Esophagus squamous epithelium (tissue), 5 donors: Measurements from ENCODE around the gene RBM25. TPM values are rescaled to one million over a fixed set of nuclear protein-coding genes. Genes with fewer than 3 reads are reported as not detected.

Experiments used
- DNase-seq: peaks from one replicate; lab custom pipeline; 2025; lab: John Stamatoyannopoulos, UW
- H3K27ac ChIP-seq, 4 donors: fragments of 200-600 bp; sonication (generic); one replicate each; pipeline ENCODE4 v1.5.1; 2016 to 2019; ENCODE audit warnings: mild to moderate bottlenecking in 1 of 4
- H3K27me3 ChIP-seq, 4 donors: fragments of 200-600 bp; sonication (generic); 1 replicate in 3 of 4; 2 replicates in 1 of 4; pipeline versions ENCODE4 v1.5.1 to v1.6.0; 2017 to 2021; ENCODE audit warnings: antibody characterized with exemption in 1 of 4
- H3K36me3 ChIP-seq, 3 donors: fragments of 200-600 bp; sonication (generic); one replicate each; pipeline ENCODE4 v1.5.1; 2016 to 2019
- H3K4me1 ChIP-seq, 3 donors: fragments of 200-600 bp; sonication (generic); one replicate each; pipeline ENCODE4 v1.5.1; 2017 to 2019
- H3K4me3 ChIP-seq, 4 donors: fragments of 200-600 bp; sonication (generic); 1 replicate in 3 of 4; 2 replicates in 1 of 4; pipeline ENCODE4 v1.5.1; 2016 to 2019; ENCODE audit warnings: mild to moderate bottlenecking in 2 of 4, moderate library complexity in 1 of 4
- H3K9me3 ChIP-seq, 3 donors: fragments of 200-600 bp; sonication (generic); one replicate each; pipeline ENCODE4 v1.5.1; 2016 to 2019
- POLR2A ChIP-seq, 4 donors: fragments of 450-650 bp; IDR thresholded peaks; one replicate each; pipeline ENCODE4 v1.6.1; 2017; ENCODE audit warnings: antibody characterized with exemption in 4 of 4, mild to moderate bottlenecking in 4 of 4, moderate library complexity in 3 of 4
- WGBS, 2 donors: methylation state at CpG; one replicate each; pipeline ENCODE4 v1.1.5; 2018; 5-methylcytosine and 5-hydroxymethylcytosine counted together
- intact Hi-C: fragments of 100-400 bp; cut with DNase I; formaldehyde crosslinking; loops from one replicate; pipeline ENCODE4 v1.15.0; 2022
- small RNA-seq, 4 donors: library from RNA; depleted of rRNA; stranded (forward); fragments of <200 nt; gene quantifications; one replicate each; pipeline ENCODE3, GENCODE V24; 2016
- total RNA-seq, 4 donors: library from RNA; depleted of rRNA; stranded (reverse); fragments of >200 nt; gene quantifications; one replicate each; pipeline ENCODE4 v1.1.0, GENCODE V29; 2016
- TF ChIP-seq, protein P1 (sequence below), 6 experiments: fragments of 450-650 bp in 4 of 6; fragments of 200-600 bp in 2 of 6; sonication (generic) in 2 of 6; IDR thresholded peaks; one replicate each; pipeline ENCODE4 v1.5.1; 2016 to 2019; ENCODE audit warnings: antibody characterized with exemption in 6 of 6, mild to moderate bottlenecking in 4 of 6, moderate library complexity in 4 of 6
- donor health status: DM: yes; HTN: yes; CAD: no.

The RBM25 gene
- total RNA-seq, 4 donors from 2014 or later = 22.3 to 58.2 (median 34.2) TPM

DNA sequence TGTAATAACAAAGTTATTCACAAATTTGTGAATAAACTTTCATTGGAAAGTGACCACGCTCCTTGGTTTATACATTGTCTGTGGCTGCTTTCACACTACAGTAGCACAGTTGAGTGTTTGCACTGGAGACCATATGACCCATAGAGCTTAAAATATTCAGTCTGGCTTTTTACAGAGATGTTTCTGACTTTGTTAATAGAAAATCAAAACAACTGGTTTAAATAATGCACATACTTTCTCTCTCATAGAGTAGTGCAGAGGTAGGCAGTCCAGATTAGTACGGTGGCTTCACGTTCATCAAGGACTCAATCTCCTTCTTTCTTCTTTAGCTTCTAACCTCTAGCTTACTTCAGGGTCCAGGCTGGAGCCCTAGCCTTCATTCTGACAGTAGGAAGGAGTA is 114.2 kb downstream of the RBM25 start:
- no peak for TF ChIP-seq POLR2A (IDR thresholded peaks at IDR 0.05)
- TF ChIP-seq, protein P1, sequence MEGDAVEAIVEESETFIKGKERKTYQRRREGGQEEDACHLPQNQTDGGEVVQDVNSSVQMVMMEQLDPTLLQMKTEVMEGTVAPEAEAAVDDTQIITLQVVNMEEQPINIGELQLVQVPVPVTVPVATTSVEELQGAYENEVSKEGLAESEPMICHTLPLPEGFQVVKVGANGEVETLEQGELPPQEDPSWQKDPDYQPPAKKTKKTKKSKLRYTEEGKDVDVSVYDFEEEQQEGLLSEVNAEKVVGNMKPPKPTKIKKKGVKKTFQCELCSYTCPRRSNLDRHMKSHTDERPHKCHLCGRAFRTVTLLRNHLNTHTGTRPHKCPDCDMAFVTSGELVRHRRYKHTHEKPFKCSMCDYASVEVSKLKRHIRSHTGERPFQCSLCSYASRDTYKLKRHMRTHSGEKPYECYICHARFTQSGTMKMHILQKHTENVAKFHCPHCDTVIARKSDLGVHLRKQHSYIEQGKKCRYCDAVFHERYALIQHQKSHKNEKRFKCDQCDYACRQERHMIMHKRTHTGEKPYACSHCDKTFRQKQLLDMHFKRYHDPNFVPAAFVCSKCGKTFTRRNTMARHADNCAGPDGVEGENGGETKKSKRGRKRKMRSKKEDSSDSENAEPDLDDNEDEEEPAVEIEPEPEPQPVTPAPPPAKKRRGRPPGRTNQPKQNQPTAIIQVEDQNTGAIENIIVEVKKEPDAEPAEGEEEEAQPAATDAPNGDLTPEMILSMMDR (IDR thresholded peaks at IDR 0.05) = no peak
- intact Hi-C loops = no loop called here
- H3K4me1 ChIP-seq = no peaks in the 10 kb centered on the region
- H3K9me3 ChIP-seq = no peaks in the 10 kb centered on the region
- H3K4me3 ChIP-seq = no peak overlapping the region
- H3K27me3 ChIP-seq = no peaks in the 10 kb centered on the region
- no peak for DNase-seq
- no peak overlapping the region for H3K27ac ChIP-seq
- H3K36me3 ChIP-seq = peaks cover 12 to 98% (median 32%) of the 10 kb centered on the region in 3 donors
- 84 to 88% methylated on average over 3 of the region's 3 CpGs for WGBS, 2 donors

DNA sequence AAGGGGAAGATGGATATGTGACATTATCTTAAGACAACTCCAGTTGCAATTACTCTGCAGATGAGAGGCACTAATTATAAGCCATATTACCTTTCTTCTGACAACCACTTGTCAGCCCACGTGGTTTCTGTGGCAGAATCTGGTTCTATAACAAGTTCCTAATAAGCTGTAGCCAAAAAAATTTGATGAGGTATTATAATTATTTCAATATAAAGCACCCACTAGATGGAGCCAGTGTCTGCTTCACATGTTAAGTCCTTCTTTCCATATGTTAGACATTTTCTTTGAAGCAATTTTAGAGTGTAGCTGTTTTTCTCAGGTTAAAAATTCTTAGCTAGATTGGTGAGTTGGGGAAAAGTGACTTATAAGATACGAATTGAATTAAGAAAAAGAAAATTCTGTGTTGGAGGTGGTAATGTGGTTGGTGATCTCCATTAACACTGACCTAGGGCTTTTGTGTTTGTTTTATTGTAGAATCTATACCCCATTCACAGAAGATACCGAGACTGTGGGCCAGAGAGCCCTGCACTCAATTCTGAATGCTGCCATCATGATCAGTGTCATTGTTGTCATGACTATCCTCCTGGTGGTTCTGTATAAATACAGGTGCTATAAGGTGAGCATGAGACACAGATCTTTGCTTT is 114.9 kb downstream of the RBM25 start:
- Histone ChIP-seq H3K4me1 (no peaks in the 10 kb centered on the region), H3K27ac (no peak overlapping the region), H3K36me3 (peaks cover 12 to 98% (median 32%) of the 10 kb centered on the region in 3 donors), H3K27me3 (no peaks in the 10 kb centered on the region), H3K9me3 (no peaks in the 10 kb centered on the region), H3K4me3 (no peak overlapping the region)
- TF ChIP-seq POLR2A (IDR thresholded peaks at IDR 0.05) = no peak
- TF ChIP-seq, protein P1 (IDR thresholded peaks at IDR 0.05) = peak; percentile 15 to 54 (median 38)
- WGBS, 2 donors = 33 to 59% methylated on average over 3 of the region's 3 CpGs
- intact Hi-C loops = no loop called here
- no peak for DNase-seq

Small RNA genes lying within 50 kb of the gene (small RNA-seq; reads per million reads assigned to genes)
- 0 reads per million in 4 donors for gene RN7SL586P

Other genes with a start within 250 kb of the RBM25 start
- gene DPF3, start 164.4 kb upstream of the RBM25 start, total RNA-seq = 1 to 10 TPM in 1 of 4 donors, under 1 TPM in 2, not detected in 1; under 0.01 to 2.7 (median 0.61) TPM
- gene DCAF4, start 132.1 kb upstream of the RBM25 start, total RNA-seq = 10 to 100 TPM in 3 of 4 donors, 1 to 10 TPM in 1; 7.0 to 29.0 (median 14.0) TPM
- gene ZFYVE1, start 31.4 kb upstream of the RBM25 start, total RNA-seq = 10 to 100 TPM in 3 of 4 donors, 1 to 10 TPM in 1; 9.7 to 17.6 (median 14.0) TPM
- 10 to 100 TPM; 34.6 to 49.8 (median 41.5) TPM for gene PSEN1, start 78.0 kb downstream of the RBM25 start, total RNA-seq
- gene PAPLN, start 179.0 kb downstream of the RBM25 start, total RNA-seq = 10 to 100 TPM in 1 of 4 donors, 1 to 10 TPM in 3; 2.2 to 12.6 (median 5.4) TPM